ENCODE results near the gene POLDIP3.
"Not testable (repeated sequence)": the region's sequence is repeated elsewhere in the genome, so short reads cannot be mapped to it uniquely, and the experiment has no call there.

GRCh38 chr22:42615860-42616175 is 1.1 kb upstream of the POLDIP3 start:
- TF ChIP-seq CTCF (IDR thresholded peaks at IDR 0.05; ENCODE audit: extremely low read depth in 1 of 2, insufficient read depth in 1 of 2, low read depth in 1 of 2, low read length in 2 of 2); EZH2 (IDR thresholded peaks at IDR 0.05; ENCODE audit: borderline replicate concordance, low read depth, low read length, severe bottlenecking); POLR2A (IDR thresholded peaks at IDR 0.05; ENCODE audit: low read depth, low read length); GATA2 (IDR thresholded peaks at IDR 0.05; ENCODE audit: insufficient read depth, insufficient read length, low read depth, low read length): not testable (repeated sequence)
